ENCODE measurements around the gene DCXR. TPM values are rescaled to one million over a fixed set of nuclear protein-coding genes. Genes with fewer than 3 reads are reported as not detected.
A peak's percentile ranks its signal among the peaks of the same experiment; 100 is the strongest.

Gene DCXR
- total and polyA plus RNA-seq, 2 of the 13 experiments (the other 11 are each of a cell fraction or from before 2014, with no cell fraction given), result 287 to 311 TPM

GRCh38 chr17:82050152-82050760, 12.8 kb upstream of the DCXR start (continued):
- TF ChIP-seq GMEB1 (CRISPR knock-in tag; IDR thresholded peaks at IDR 0.05; ENCODE audit: borderline replicate concordance) (0 out of 2 replicates have a peak, but pooled peaks have one; percentile 18), ATF1 (CRISPR knock-in tag; IDR thresholded peaks at IDR 0.05) (no peak), ZUFSP (CRISPR knock-in tag; IDR thresholded peaks at IDR 0.05; ENCODE audit: borderline replicate concordance) (no peak), HNRNPLL (IDR thresholded peaks at IDR 0.05; ENCODE audit: low read depth, low read length, poor library complexity, severe bottlenecking) (peak; percentile 16), RFX5 (IDR thresholded peaks at IDR 0.05; ENCODE audit: low read depth, low read length) (no peak), FOXC1 (CRISPR knock-in tag; IDR thresholded peaks at IDR 0.05; ENCODE audit: borderline replicate concordance) (0 out of 2 replicates have a peak, but pooled peaks have one; percentile 31), GZF1 (CRISPR knock-in tag; IDR thresholded peaks at IDR 0.05) (peak; percentile 17; the same call in 1 of the 2 replicates), CHCHD3 (CRISPR knock-in tag; IDR thresholded peaks at IDR 0.05) (0 out of 2 replicates have a peak, but pooled peaks have one; percentile 86), ZNF597 (CRISPR knock-in tag; IDR thresholded peaks at IDR 0.05) (no peak), ZNF776 (CRISPR knock-in tag; IDR thresholded peaks at IDR 0.05) (0 out of 2 replicates have a peak, but pooled peaks have one; percentile 27), ZEB1 (IDR thresholded peaks at IDR 0.05; ENCODE audit: insufficient replicate concordance, low read depth) (no peak)
